Esophagus muscularis mucosa (tissue), 4 donors: ENCODE data around the gene DLK2.

Experiments used
- EP300 ChIP-seq: sonication (generic); formaldehyde crosslinking; IDR thresholded peaks from one replicate; pipeline ENCODE4 v1.6.1; 2017; ENCODE audit warnings: antibody characterized with exemption
- POLR2A ChIP-seq: fragments of 450-650 bp; IDR thresholded peaks from one replicate; pipeline ENCODE4 v1.6.1; 2017; ENCODE audit warnings: antibody characterized with exemption, moderate library complexity, mild to moderate bottlenecking, low read depth
- POLR2AphosphoS5 ChIP-seq, 2 donors: sonication (generic); formaldehyde crosslinking; IDR thresholded peaks; one replicate each; pipeline ENCODE4 v1.6.1; 2017; ENCODE audit warnings: antibody characterized with exemption in 2 of 2
- TF ChIP-seq, protein P1 (sequence below), 3 experiments: fragments of 200-600 bp in 2 of 3; fragments of 450-650 bp in 1 of 3; sonication (generic) in 2 of 3; IDR thresholded peaks; one replicate each; pipeline ENCODE4 v1.5.1; 2017 to 2019; ENCODE audit warnings: antibody characterized with exemption in 3 of 3, mild to moderate bottlenecking in 2 of 3, moderate library complexity in 1 of 3

DNA sequence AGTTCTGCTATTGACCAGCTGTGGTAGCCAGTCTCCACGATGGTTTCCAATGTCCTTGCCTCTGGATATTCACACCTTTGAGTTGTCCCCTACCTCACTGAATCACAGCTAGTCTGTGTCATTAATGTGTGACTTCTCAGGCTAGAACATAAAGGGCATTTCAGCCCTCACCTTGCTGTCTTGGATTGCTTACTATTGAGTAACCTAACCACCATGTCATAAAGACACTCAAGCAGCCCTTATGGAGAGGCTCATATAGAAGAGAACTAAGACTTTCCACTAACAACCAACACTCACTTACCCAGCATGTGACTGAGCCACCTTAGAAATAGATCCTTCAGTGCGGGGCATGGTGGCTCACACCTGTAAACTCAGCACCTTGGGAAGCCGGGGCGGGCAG is 47.1 kb downstream of the DLK2 start:
- TF ChIP-seq POLR2AphosphoS5 (IDR thresholded peaks at IDR 0.05) (no peak), POLR2A (no peak), EP300 (no peak)
- TF ChIP-seq, protein P1, sequence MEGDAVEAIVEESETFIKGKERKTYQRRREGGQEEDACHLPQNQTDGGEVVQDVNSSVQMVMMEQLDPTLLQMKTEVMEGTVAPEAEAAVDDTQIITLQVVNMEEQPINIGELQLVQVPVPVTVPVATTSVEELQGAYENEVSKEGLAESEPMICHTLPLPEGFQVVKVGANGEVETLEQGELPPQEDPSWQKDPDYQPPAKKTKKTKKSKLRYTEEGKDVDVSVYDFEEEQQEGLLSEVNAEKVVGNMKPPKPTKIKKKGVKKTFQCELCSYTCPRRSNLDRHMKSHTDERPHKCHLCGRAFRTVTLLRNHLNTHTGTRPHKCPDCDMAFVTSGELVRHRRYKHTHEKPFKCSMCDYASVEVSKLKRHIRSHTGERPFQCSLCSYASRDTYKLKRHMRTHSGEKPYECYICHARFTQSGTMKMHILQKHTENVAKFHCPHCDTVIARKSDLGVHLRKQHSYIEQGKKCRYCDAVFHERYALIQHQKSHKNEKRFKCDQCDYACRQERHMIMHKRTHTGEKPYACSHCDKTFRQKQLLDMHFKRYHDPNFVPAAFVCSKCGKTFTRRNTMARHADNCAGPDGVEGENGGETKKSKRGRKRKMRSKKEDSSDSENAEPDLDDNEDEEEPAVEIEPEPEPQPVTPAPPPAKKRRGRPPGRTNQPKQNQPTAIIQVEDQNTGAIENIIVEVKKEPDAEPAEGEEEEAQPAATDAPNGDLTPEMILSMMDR (IDR thresholded peaks at IDR 0.05), result no peak
